ENCODE results near the gene MAGEF1. TPM values are rescaled to one million over a fixed set of nuclear protein-coding genes. Genes with fewer than 3 reads are reported as not detected.

The MAGEF1 gene
- total RNA-seq, 4 donors from 2014 or later: 4.2 to 22.5 (median 16.0) TPM

GRCh38 chr3:184745526-184745925, 33.7 kb upstream of the MAGEF1 start:
- H3K4me1 ChIP-seq: peaks cover 0 to 7% (median 0%) of the 10 kb centered on the region in 4 donors
- H3K9me3 ChIP-seq: no peaks in the 10 kb centered on the region
- no peak for DNase-seq
- H3K27ac ChIP-seq: no peak overlapping the region
- no peak for TF ChIP-seq POLR2A (IDR thresholded peaks at IDR 0.05)
- no peaks in the 10 kb centered on the region for H3K27me3 ChIP-seq
- H3K4me3 ChIP-seq: no peak overlapping the region
- H3K36me3 ChIP-seq: no peaks in the 10 kb centered on the region
- 92 to 93% methylated on average over 9 to 11 of the region's 11 CpGs for WGBS, 2 donors (ENCODE audit: low coverage in 1 of 2)
- intact Hi-C loops (cut with DNase I; ENCODE audit: low total_unique reads): no loop called here
- in situ Hi-C loops (cut with MboI; ENCODE audit: low pct_ligation_motif_present in 1 of 4, low pct_unique_long_range_greater_than_20kb in 1 of 4, low sequenced_read_pairs in 3 of 4): no loop called here

- no peaks in the 10 kb centered on the region for H3K9me3 ChIP-seq
- H3K4me3 ChIP-seq: no peak overlapping the region
- no peaks in the 10 kb centered on the region for H3K27me3 ChIP-seq
- peaks cover 0 to 2% (median 0%) of the 10 kb centered on the region in 4 donors for H3K4me1 ChIP-seq
- no peak for DNase-seq
- intact Hi-C loops (cut with DNase I; ENCODE audit: low total_unique reads) (no loop called here), in situ Hi-C loops (cut with MboI; ENCODE audit: low pct_ligation_motif_present in 1 of 4, low pct_unique_long_range_greater_than_20kb in 1 of 4, low sequenced_read_pairs in 3 of 4) (no loop called here)
- H3K27ac ChIP-seq: no peak overlapping the region
- H3K36me3 ChIP-seq: no peaks in the 10 kb centered on the region
- 91 to 97% methylated on average over 3 of the region's 3 CpGs for WGBS, 2 donors (ENCODE audit: low coverage in 1 of 2)
- TF ChIP-seq POLR2A (IDR thresholded peaks at IDR 0.05): no peak
Observed at GRCh38 chr3:184743248-184743647, 31.4 kb upstream of the MAGEF1 start.

- H3K9me3 ChIP-seq: no peaks in the 10 kb centered on the region
- H3K27me3 ChIP-seq: no peaks in the 10 kb centered on the region
- H3K36me3 ChIP-seq: no peaks in the 10 kb centered on the region
- in situ Hi-C loops (cut with MboI; ENCODE audit: low pct_ligation_motif_present in 1 of 4, low pct_unique_long_range_greater_than_20kb in 1 of 4, low sequenced_read_pairs in 3 of 4): no loop called here
- WGBS, 2 donors (ENCODE audit: low coverage in 1 of 2): 64% methylated on average over 4 of the region's 4 CpGs; no CpG with 5 or more reads in 1 of the 2 donors
- no peak overlapping the region for H3K27ac ChIP-seq
- intact Hi-C loops (cut with DNase I; ENCODE audit: low total_unique reads): no loop called here
- no peaks in the 10 kb centered on the region for H3K4me1 ChIP-seq
- no peak overlapping the region for H3K4me3 ChIP-seq
- no peak for DNase-seq
- no peak for TF ChIP-seq EP300 (IDR thresholded peaks at IDR 0.05; ENCODE audit: low read depth)
Observed at GRCh38 chr3:184742676-184743135, 30.8 kb upstream of the MAGEF1 start.

- no peak for DNase-seq
- no peak for TF ChIP-seq CTCF (IDR thresholded peaks at IDR 0.05)
- TF ChIP-seq POLR2AphosphoS5 (IDR thresholded peaks at IDR 0.05): no peak
- no peak for TF ChIP-seq EP300 (IDR thresholded peaks at IDR 0.05; ENCODE audit: low read depth)
- TF ChIP-seq POLR2A (IDR thresholded peaks at IDR 0.05): no peak
- Histone ChIP-seq H3K4me3 (no peak overlapping the region), H3K36me3 (no peaks in the 10 kb centered on the region), H3K27ac (no peak overlapping the region), H3K27me3 (no peaks in the 10 kb centered on the region), H3K9me3 (no peaks in the 10 kb centered on the region), H3K4me1 (no peaks in the 10 kb centered on the region)
- intact Hi-C loops (cut with DNase I; ENCODE audit: low total_unique reads): no loop called here
- in situ Hi-C loops (cut with MboI; ENCODE audit: low pct_ligation_motif_present in 1 of 4, low pct_unique_long_range_greater_than_20kb in 1 of 4, low sequenced_read_pairs in 3 of 4): no loop called here
- 78 to 84% methylated on average over 6 to 12 of the region's 12 CpGs for WGBS, 2 donors (ENCODE audit: low coverage in 1 of 2)
Observed at GRCh38 chr3:184741798-184742675, 30.2 kb upstream of the MAGEF1 start.

- 95 to 100% methylated on average over 1 to 8 of the region's 8 CpGs for WGBS, 2 donors (ENCODE audit: low coverage in 1 of 2)
Observed at GRCh38 chr3:184741259-184741556, 29.3 kb upstream of the MAGEF1 start.

More at GRCh38 chr3:184741259-184741556, 29.3 kb upstream of the MAGEF1 start:
- TF ChIP-seq CTCF (IDR thresholded peaks at IDR 0.05) (no peak), POLR2A (IDR thresholded peaks at IDR 0.05) (no peak), EP300 (IDR thresholded peaks at IDR 0.05; ENCODE audit: low read depth) (no peak), POLR2AphosphoS5 (IDR thresholded peaks at IDR 0.05) (no peak)
- intact Hi-C loops (cut with DNase I; ENCODE audit: low total_unique reads) (no loop called here), in situ Hi-C loops (cut with MboI; ENCODE audit: low pct_ligation_motif_present in 1 of 4, low pct_unique_long_range_greater_than_20kb in 1 of 4, low sequenced_read_pairs in 3 of 4) (no loop called here)
- Histone ChIP-seq H3K36me3 (no peaks in the 10 kb centered on the region), H3K27me3 (no peaks in the 10 kb centered on the region), H3K9me3 (no peaks in the 10 kb centered on the region), H3K27ac (no peak overlapping the region), H3K4me1 (no peaks in the 10 kb centered on the region), H3K4me3 (no peak overlapping the region)
- no peak for DNase-seq

Data from transverse colon (tissue), 4 donors.